OCI-LY7 (cell line): ENCODE results near the gene TDRD12. TPM values are rescaled to one million over a fixed set of nuclear protein-coding genes. Genes with fewer than 3 reads are reported as not detected.
"Not testable (repeated sequence)": the region's sequence is repeated elsewhere in the genome, so short reads cannot be mapped to it uniquely, and the experiment has no call there.

ENCODE experiments used
- BruUV-seq: library from RNA; stranded (reverse); fragments of 400-500 nt; replicated peaks from 2 replicates; lab custom pipeline; 2021; lab: Mats Ljungman, UMichigan
- CTCF ChIA-PET: fragments of 300-600 bp; sonication (Branson Sonifier 250); formaldehyde crosslinking; loops from one replicate; lab custom pipeline; 2022; ENCODE audit warnings: antibody characterized with exemption; ENCODE audit not compliant: unreplicated experiment; lab: Charles Lee
- POLR2A ChIA-PET: fragments of 300-600 bp; sonication (Branson Sonifier 250); formaldehyde crosslinking; loops from one replicate; lab custom pipeline; 2022; ENCODE audit warnings: antibody characterized with exemption; lab: Charles Lee
- DNase-seq: peaks from one replicate; pipeline ENCODE4 v3.0.0-alpha.2; 2015; ENCODE audit warnings: low spot score
- H2AFZ ChIP-seq: fragments of 200-600 bp; sonication (generic), shearing (Covaris generic); 2 replicates; pipeline ENCODE4 v1.6.1; 2014; ENCODE audit warnings: mild to moderate bottlenecking, antibody characterized with exemption, low read length, moderate library complexity
- H3K27ac ChIP-seq: fragments of 200-600 bp; sonication (generic); 2 replicates; pipeline ENCODE4 v1.5.1; 2014; ENCODE audit warnings: mixed run types, low read depth, mild to moderate bottlenecking, moderate library complexity, low read length, inconsistent platforms; ENCODE audit not compliant: poor library complexity, severe bottlenecking
- H3K36me3 ChIP-seq: fragments of 200-600 bp; sonication (generic); 2 replicates; pipeline ENCODE4 v1.6.1; 2014; ENCODE audit warnings: mild to moderate bottlenecking, antibody characterized with exemption, low read length, moderate library complexity, mixed read lengths; ENCODE audit not compliant: insufficient read depth
- H3K4me1 ChIP-seq: fragments of 200-600 bp; sonication (generic); 2 replicates; pipeline ENCODE4 v1.5.1; 2014; ENCODE audit warnings: mild to moderate bottlenecking, low read length; ENCODE audit not compliant: insufficient read depth, poor library complexity, severe bottlenecking
- H3K4me2 ChIP-seq: fragments of 200-600 bp; sonication (generic); 2 replicates; pipeline ENCODE4 v1.6.1; 2014; ENCODE audit warnings: mild to moderate bottlenecking, low read length
- H3K4me3 ChIP-seq: fragments of 200-600 bp; sonication (generic); 2 replicates; pipeline ENCODE4 v1.5.1; 2014; ENCODE audit warnings: mild to moderate bottlenecking, low read depth, low read length; ENCODE audit not compliant: poor library complexity, severe bottlenecking
- H3K79me2 ChIP-seq: fragments of 200-600 bp; sonication (generic); 2 replicates; pipeline ENCODE4 v1.6.1; 2016; ENCODE audit warnings: low read depth, mild to moderate bottlenecking, low read length, moderate library complexity, mixed read lengths; ENCODE audit not compliant: insufficient read depth
- H3K9me2 ChIP-seq: fragments of 200-600 bp; sonication (generic); 2 replicates; pipeline ENCODE4 v1.6.1; 2016; ENCODE audit warnings: mild to moderate bottlenecking, low read length, mixed read lengths; ENCODE audit not compliant: insufficient read depth
- H3K9me3 ChIP-seq: fragments of 200-600 bp; sonication (generic); 2 replicates; pipeline ENCODE4 v1.6.1; 2014; ENCODE audit warnings: mild to moderate bottlenecking, mixed run types, low read length, mixed read lengths
- H4K20me1 ChIP-seq: fragments of 200-600 bp; sonication (generic); 2 replicates; pipeline ENCODE4 v1.6.1; 2014; ENCODE audit warnings: mild to moderate bottlenecking, antibody characterized with exemption, low read length, moderate library complexity, mixed read lengths; ENCODE audit not compliant: insufficient read depth
- EZH2phosphoT487 ChIP-seq: fragments of 200-600 bp; sonication (generic); IDR thresholded peaks from 2 replicates; pipeline ENCODE4 v1.6.1; 2018; ENCODE audit warnings: low read depth, borderline replicate concordance, mild to moderate bottlenecking, mixed run types, antibody characterized with exemption, low read length, moderate library complexity, mixed read lengths
- intact Hi-C: fragments of 100-400 bp; cut with micrococcal nuclease; formaldehyde crosslinking; loops from one replicate; pipeline ENCODE4 v1.10.0; 2022; ENCODE audit not compliant: unreplicated experiment
- total RNA-seq, 2 experiments: library from RNA; depleted of rRNA in 1 of 2; stranded (reverse); fragments of >200 nt in 1 of 2; shearing (Covaris generic) in 1 of 2; gene quantifications; 2 replicates each; pipeline ENCODE4 v1.2.3, GENCODE V29; 2014 to 2022
- TF ChIP-seq, protein P1 (sequence below): fragments of 200-600 bp; sonication (generic); conservative IDR thresholded peaks from 2 replicates; pipeline ENCODE4 v1.5.1; 2014; ENCODE audit warnings: mild to moderate bottlenecking, antibody characterized with exemption, low read length, moderate library complexity, mixed read lengths

TDRD12 gene
- total RNA-seq, 2 experiments from 2014 or later = not detected

GRCh38 chr19:32829345-32829896, 109.9 kb downstream of the TDRD12 start:
- H3K9me3 ChIP-seq = no peaks in the 10 kb centered on the region
- ChIA-PET CTCF (no interaction called here), POLR2A (interaction anchor here (1.2 kb wide), 1 partner anchor 12 kb away, joined by 3 read pairs; no protein-coding TSS in a partner anchor)
- DNase-seq = no peak
- intact Hi-C loops = no loop called here
- no peaks in the 10 kb centered on the region for H3K9me2 ChIP-seq
- H3K4me3 ChIP-seq = no peak overlapping the region
- H3K79me2 ChIP-seq = no peaks in the 10 kb centered on the region
- H4K20me1 ChIP-seq = no peaks in the 10 kb centered on the region
- no peak for TF ChIP-seq EZH2phosphoT487
- TF ChIP-seq, protein P1, sequence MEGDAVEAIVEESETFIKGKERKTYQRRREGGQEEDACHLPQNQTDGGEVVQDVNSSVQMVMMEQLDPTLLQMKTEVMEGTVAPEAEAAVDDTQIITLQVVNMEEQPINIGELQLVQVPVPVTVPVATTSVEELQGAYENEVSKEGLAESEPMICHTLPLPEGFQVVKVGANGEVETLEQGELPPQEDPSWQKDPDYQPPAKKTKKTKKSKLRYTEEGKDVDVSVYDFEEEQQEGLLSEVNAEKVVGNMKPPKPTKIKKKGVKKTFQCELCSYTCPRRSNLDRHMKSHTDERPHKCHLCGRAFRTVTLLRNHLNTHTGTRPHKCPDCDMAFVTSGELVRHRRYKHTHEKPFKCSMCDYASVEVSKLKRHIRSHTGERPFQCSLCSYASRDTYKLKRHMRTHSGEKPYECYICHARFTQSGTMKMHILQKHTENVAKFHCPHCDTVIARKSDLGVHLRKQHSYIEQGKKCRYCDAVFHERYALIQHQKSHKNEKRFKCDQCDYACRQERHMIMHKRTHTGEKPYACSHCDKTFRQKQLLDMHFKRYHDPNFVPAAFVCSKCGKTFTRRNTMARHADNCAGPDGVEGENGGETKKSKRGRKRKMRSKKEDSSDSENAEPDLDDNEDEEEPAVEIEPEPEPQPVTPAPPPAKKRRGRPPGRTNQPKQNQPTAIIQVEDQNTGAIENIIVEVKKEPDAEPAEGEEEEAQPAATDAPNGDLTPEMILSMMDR = no peak
- H3K4me1 ChIP-seq = no peaks in the 10 kb centered on the region
- no peak overlapping the region for H3K4me2 ChIP-seq
- no TSS peak for BruUV-seq
- no peak overlapping the region for H2AFZ ChIP-seq
- H3K27ac ChIP-seq = no peak overlapping the region
- no peaks in the 10 kb centered on the region for H3K36me3 ChIP-seq

- no TSS peak for BruUV-seq
- Histone ChIP-seq H3K4me3 (no peak overlapping the region), H3K4me2 (no peak overlapping the region), H3K27ac (no peak overlapping the region), H3K4me1 (no peaks in the 10 kb centered on the region), H2AFZ (no peak overlapping the region), H3K9me3 (no peaks in the 10 kb centered on the region), H3K9me2 (no peaks in the 10 kb centered on the region), H3K36me3 (no peaks in the 10 kb centered on the region), H3K79me2 (no peaks in the 10 kb centered on the region), H4K20me1 (no peaks in the 10 kb centered on the region)
- DNase-seq = no peak
- TF ChIP-seq, protein P1 = no peak
- TF ChIP-seq EZH2phosphoT487 = no peak
- intact Hi-C loops = no loop called here
- ChIA-PET POLR2A (interaction anchor here (1.2 kb wide), 1 partner anchor 11 kb away, joined by 3 read pairs; no protein-coding TSS in a partner anchor), CTCF (no interaction called here)
These were observed 110.9 kb downstream of the TDRD12 start for GRCh38 chr19:32830231-32831014.

DNA sequence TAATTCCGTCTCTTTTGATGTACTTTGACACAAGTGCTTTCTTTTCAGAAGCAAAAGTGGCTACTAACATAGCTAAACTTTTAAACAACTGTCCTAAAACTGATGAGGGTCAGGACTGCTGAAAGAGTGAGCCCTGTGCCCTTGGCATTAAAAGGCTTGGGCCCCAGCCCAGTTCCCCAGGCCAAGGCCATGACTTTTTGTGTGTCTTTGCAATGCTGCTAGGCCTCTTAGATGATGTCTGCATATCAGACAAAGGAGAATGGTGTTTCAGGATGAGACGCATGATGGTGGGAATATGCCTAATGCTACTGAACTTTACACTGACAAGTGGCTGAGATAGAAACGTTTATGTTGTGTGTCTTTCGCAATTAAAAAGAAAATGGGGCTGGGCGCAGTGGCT, 112.0 kb downstream of the TDRD12 start:
- BruUV-seq = no TSS peak
- no peak overlapping the region for H2AFZ ChIP-seq
- DNase-seq = no peak
- no peaks in the 10 kb centered on the region for H4K20me1 ChIP-seq
- no peaks in the 10 kb centered on the region for H3K9me2 ChIP-seq
- no peak overlapping the region for H3K27ac ChIP-seq
- H3K36me3 ChIP-seq = no peaks in the 10 kb centered on the region
- intact Hi-C loops = no loop called here
- TF ChIP-seq EZH2phosphoT487 = no peak
- TF ChIP-seq, protein P1 = no peak
- H3K79me2 ChIP-seq = no peaks in the 10 kb centered on the region
- no peaks in the 10 kb centered on the region for H3K9me3 ChIP-seq
- no peak overlapping the region for H3K4me2 ChIP-seq
- no peak overlapping the region for H3K4me3 ChIP-seq
- ChIA-PET CTCF (no interaction called here), POLR2A (no interaction called here)
- no peaks in the 10 kb centered on the region for H3K4me1 ChIP-seq

DNA sequence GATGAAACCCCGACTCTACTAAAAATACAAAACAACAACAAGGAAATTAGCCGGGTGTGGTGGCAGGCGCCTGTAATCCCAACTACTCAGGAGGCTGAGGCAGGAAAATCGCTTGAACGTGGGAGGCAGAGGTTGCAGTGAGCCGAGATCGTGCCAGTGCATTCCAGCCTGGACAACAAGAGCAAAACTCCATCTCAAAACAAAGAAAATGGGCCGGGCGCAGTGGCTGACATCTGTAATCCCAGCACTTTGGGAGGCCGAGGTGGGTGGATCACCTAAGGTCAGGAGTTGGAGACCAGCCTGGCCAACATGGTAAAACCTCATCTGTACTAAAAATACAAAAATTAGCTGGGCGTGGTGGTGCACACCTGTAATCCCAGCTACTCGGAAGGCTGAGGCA, 112.5 kb downstream of the TDRD12 start:
- POLR2A ChIA-PET, H3K4me2 ChIP-seq, H3K27ac ChIP-seq, H3K4me3 ChIP-seq, H3K79me2 ChIP-seq, H3K9me3 ChIP-seq, DNase-seq, H3K9me2 ChIP-seq, H3K36me3 ChIP-seq, intact Hi-C loops, H2AFZ ChIP-seq, BruUV-seq, H4K20me1 ChIP-seq, H3K4me1 ChIP-seq, CTCF ChIA-PET: not testable (repeated sequence)
